Islet precursor cell (in vitro differentiated cells): ENCODE measurements around the gene YPEL5.
A peak's percentile ranks its signal among the peaks of the same experiment; 100 is the strongest.

Experiments used
- DNase-seq: peaks from one replicate; pipeline ENCODE4 v3.0.0-alpha.2; 2018

YPEL5 gene

GRCh38 chr2:30172627-30173026 lies 25.8 kb downstream of the YPEL5 start:
- DNase-seq = no peak

GRCh38 chr2:30177440-30177839 lies 30.6 kb downstream of the YPEL5 start:
- no peak for DNase-seq

DNA sequence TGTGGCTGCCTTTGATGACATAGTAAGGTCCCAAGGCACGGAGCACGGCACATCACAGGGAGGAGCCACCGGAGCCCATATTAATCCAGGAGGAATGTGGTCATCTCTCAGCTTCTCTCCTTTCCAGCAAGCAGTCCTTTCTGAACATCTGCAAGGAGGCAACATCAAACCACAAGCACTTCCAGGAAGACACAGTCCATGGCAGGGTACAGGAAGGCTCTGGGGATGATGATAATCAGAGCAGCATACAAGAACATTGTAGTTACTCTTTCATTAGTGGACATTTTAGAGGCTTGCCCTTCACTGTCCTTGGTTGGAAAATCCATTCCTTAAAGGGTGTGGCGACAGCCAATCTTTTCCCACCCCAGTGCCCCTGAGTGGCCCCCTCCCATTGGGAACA lies 31.1 kb downstream of the YPEL5 start:
- DNase-seq = peak; percentile 27

- DNase-seq = peak; percentile 51
These were observed 32.0 kb downstream of the YPEL5 start for GRCh38 chr2:30178618-30179434.

- no peak for DNase-seq
These were observed 32.7 kb downstream of the YPEL5 start for GRCh38 chr2:30179536-30179935.

DNA sequence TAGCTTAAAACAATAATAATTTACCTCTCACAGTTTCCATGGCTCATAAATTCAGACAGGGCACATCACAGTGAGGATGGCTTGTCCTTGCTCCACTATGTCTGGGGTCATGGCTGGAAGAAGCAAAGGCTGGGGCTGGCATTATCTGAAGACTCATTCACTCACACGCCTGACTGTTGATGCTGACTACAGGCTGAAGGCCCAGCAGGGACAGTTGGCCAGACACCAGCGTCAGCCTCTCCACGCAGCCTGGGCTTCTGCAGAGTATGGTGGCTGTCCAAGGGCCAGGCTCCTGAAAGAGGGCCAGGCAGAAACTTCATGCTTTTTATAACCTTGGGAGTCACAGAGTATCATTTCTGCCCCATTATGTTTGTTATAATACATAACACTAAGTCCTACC lies 33.4 kb downstream of the YPEL5 start:
- peak; percentile 35 for DNase-seq

DNA sequence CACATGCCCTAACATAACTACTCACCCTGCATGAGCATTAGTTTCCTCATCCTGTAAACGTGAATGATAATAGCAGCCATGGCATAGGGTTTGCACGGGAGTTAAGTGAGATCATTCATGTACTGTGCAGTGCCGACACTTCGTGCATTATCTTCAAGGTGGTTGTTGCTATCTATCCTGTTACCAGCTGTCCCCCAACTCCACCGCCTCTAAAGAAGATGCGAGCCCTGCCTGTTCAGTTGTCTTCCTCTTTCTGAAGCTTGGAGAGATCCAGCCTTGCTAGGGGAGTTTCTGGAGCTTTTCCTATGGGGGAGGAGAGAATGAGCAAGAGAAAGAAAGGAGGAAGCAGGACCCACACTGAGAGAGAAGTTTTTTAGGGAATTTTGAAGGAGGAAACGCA lies 34.4 kb downstream of the YPEL5 start:
- DNase-seq = peak; percentile 16

DNA sequence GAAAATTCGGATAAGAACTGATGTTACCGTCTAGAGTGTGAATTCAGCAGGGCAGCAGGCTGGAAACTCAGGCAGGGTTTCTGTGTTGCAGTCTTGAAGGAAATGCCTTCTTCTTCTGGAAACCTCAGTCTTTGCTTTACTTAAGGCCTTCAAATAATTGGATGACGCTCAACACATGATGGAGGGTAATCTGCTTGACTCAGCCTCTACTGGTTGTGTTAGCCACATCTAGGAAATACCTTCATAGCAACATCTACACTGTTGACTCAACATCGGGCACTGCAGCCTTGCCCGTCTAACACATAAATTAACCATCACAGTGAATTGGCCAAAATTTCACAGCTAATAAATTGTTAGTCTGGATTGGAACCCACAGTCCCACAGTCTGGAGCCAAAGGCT lies 37.2 kb downstream of the YPEL5 start:
- DNase-seq = no peak

- no peak for DNase-seq
These were observed 38.4 kb downstream of the YPEL5 start for GRCh38 chr2:30185178-30185577.

GRCh38 chr2:30188292-30188691 lies 41.5 kb downstream of the YPEL5 start:
- no peak for DNase-seq

DNA sequence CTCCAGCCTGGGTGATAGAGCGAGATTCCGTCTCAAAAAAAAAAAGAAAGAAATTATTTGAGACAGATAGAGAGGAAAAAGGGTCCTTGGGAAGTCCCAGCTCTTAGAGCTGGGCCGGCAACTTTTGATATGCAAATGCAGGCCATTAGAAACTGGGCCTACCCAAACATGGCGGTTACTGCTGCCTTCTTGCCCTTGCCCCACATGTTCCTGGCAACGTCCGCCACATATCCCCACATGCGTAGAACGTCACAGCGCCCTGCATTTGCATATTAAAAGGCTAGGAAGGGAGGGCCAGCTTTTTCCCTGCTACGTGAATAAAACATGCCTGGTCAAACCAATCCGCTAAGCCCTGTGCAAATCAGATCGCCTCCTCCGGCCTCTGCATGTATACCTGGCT lies 43.8 kb downstream of the YPEL5 start:
- no peak for DNase-seq

- no peak for DNase-seq
These were observed 44.3 kb downstream of the YPEL5 start for GRCh38 chr2:30191107-30191506.

- no peak for DNase-seq
These were observed 45.0 kb downstream of the YPEL5 start for GRCh38 chr2:30191819-30192271.

- no peak for DNase-seq
These were observed 45.5 kb downstream of the YPEL5 start for GRCh38 chr2:30192314-30192713.

DNA sequence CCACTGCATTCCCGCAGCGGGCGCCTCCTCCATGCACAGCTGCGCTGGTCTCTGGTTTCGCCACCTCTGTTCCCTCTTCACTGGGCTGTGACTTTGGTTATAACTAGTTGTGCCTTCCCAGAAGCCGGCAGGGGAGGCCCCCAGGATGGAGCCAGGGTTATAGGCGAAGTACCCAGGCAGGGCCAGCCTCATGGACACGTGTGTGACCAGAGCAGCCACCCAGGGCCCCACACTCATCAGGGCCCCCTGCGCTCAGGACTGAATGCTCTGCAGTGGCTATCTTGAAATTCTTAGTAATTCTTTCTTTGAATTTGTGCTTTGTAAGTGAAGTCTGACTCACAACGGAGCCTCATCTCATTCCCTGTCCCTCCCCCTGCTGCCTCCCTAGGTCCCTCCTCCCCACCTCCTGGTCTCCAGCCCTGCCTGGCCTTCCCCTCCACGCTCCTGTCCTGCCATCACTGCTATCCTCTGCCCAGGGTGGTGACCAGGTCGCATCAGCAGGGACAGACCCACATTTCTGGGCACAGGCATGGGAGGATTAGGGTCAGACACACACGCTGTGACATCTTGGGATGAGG lies 46.4 kb downstream of the YPEL5 start:
- no peak for DNase-seq

GRCh38 chr2:30194421-30194820 lies 47.6 kb downstream of the YPEL5 start:
- DNase-seq = no peak

- no peak for DNase-seq
These were observed 48.2 kb downstream of the YPEL5 start for GRCh38 chr2:30195016-30195415.

GRCh38 chr2:30197570-30198192 lies 50.9 kb downstream of the YPEL5 start:
- peak; percentile 58 for DNase-seq

DNA sequence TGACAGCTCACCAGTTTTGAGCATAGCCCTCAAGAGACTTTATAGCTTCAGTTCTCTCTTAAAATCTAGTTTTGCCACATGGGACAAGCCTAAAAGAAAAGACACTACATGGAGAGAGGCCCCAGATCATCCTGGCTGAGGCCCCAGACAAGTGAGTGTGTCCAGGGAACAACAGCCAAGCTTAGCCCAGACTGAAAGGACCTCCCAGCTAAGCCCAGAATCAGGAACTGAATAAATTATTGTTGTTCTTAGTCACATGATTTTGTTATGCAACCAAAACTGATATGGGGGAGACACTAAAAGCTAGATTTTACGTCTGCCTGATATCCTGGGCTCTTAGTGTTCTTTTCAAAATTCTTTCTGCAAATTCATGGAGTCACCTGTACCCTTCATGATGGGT lies 55.2 kb downstream of the YPEL5 start:
- no peak for DNase-seq

GRCh38 chr2:30203156-30203555 lies 56.3 kb downstream of the YPEL5 start:
- no peak for DNase-seq

- DNase-seq = no peak
These were observed 57.5 kb downstream of the YPEL5 start for GRCh38 chr2:30204281-30204680.

DNA sequence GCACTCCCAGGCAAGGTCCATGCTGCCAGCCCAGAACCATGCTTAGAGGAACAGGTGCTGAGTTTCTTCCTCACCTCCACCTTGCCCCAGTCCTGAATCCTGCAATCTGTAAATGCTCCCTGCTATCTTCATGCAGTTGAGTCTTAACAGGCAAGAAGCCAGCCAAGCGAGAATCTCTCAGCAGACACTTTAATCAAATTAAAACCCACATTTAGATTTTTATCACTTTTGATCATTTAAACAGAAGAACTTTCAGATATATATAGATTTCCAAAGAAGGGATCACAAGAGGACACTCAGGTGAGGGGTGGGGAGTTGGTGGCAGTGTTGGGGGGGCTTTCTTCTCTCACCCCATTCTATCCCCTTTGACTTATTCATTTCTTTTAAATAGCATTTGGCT lies 58.6 kb downstream of the YPEL5 start:
- no peak for DNase-seq

GRCh38 chr2:30206461-30207430 lies 59.9 kb downstream of the YPEL5 start:
- no peak for DNase-seq
